ENCODE results near the gene DMD. TPM values are rescaled to one million over a fixed set of nuclear protein-coding genes. Genes with fewer than 3 reads are reported as not detected.
A peak's percentile ranks its signal among the peaks of the same experiment; 100 is the strongest.

The DMD gene
- total and polyA plus RNA-seq, 12 donors: 28.5 to 228 (median 168) TPM

DNA sequence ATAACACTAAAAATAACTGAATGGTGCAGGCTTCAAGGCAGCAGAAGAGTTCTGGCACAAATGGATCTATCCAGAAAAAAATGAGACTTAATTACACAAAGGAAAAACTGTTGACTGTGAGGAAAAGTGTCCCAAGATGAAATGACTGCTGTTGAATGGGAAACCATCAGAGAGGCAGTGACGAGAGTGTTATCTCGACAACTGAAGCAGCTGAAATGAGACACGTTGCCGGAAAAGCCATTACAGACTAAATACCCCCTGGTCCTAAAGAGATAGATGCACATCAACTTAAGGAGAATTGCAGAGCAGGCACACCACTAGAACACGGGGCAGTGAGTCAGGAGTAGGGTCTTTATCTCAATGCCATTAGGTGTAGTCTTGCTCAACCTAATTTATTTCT lies 277.8 kb downstream of the DMD start:
- H3K27me3 ChIP-seq: peaks cover 0 to 3% (median 0%) of the 10 kb centered on the region in 7 donors
- no peak overlapping the region for H3K4me3 ChIP-seq
- peaks cover 0 to 22% (median 0%) of the 10 kb centered on the region in 9 donors for H3K4me1 ChIP-seq
- no peaks in the 10 kb centered on the region for H3K9me3 ChIP-seq
- intact Hi-C loops (cut with DNase I): no loop called here
- 7 to 20% methylated on average over 5 of the region's 5 CpGs for WGBS, 2 donors
- no peaks in the 10 kb centered on the region for H3K36me3 ChIP-seq
- no peak for ATAC-seq
- TF ChIP-seq, protein P1, sequence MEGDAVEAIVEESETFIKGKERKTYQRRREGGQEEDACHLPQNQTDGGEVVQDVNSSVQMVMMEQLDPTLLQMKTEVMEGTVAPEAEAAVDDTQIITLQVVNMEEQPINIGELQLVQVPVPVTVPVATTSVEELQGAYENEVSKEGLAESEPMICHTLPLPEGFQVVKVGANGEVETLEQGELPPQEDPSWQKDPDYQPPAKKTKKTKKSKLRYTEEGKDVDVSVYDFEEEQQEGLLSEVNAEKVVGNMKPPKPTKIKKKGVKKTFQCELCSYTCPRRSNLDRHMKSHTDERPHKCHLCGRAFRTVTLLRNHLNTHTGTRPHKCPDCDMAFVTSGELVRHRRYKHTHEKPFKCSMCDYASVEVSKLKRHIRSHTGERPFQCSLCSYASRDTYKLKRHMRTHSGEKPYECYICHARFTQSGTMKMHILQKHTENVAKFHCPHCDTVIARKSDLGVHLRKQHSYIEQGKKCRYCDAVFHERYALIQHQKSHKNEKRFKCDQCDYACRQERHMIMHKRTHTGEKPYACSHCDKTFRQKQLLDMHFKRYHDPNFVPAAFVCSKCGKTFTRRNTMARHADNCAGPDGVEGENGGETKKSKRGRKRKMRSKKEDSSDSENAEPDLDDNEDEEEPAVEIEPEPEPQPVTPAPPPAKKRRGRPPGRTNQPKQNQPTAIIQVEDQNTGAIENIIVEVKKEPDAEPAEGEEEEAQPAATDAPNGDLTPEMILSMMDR (IDR thresholded peaks at IDR 0.05): no peak
- H3K27ac ChIP-seq: no peak overlapping the region
- DNase-seq: no peak

- WGBS, 2 donors: 80 to 82% methylated on average over 4 of the region's 4 CpGs
- Histone ChIP-seq H3K36me3 (no peaks in the 10 kb centered on the region), H3K27me3 (peaks cover 0 to 3% (median 0%) of the 10 kb centered on the region in 7 donors), H3K27ac (no peak overlapping the region), H3K9me3 (no peaks in the 10 kb centered on the region), H3K4me3 (no peak overlapping the region), H3K4me1 (peaks cover 0 to 7% (median 0%) of the 10 kb centered on the region in 9 donors)
- ATAC-seq: no peak
- DNase-seq: no peak
- intact Hi-C loops (cut with DNase I): no loop called here
- TF ChIP-seq, protein P1 (IDR thresholded peaks at IDR 0.05): no peak
Observed at GRCh38 chrX:32929040-32929439, 282.3 kb downstream of the DMD start.

DNA sequence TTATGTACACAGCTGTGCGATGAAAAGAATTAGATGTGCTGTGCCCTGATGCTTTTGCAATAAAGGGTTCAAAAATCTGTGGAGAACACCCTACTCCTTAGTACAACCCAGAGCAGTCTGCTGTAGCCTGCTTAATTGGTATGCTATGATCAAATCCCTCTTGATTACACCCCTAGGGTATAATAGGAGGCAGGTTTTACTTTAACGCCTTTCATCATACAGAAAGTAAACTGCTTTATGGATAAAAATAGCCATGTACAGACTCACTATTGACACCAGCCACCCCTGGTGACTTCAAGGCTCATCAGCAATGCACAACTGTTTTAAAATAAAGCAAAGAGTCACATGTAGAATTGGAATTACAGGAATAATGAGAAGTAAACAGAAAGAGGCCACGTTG lies 315.3 kb downstream of the DMD start:
- TF ChIP-seq, protein P1 (IDR thresholded peaks at IDR 0.05): no peak
- 55 to 61% methylated on average over 3 of the region's 3 CpGs for WGBS, 2 donors
- Histone ChIP-seq H3K36me3 (no peaks in the 10 kb centered on the region), H3K4me1 (peaks cover 0 to 9% (median 0%) of the 10 kb centered on the region in 9 donors), H3K9me3 (no peaks in the 10 kb centered on the region), H3K27me3 (no peaks in the 10 kb centered on the region), H3K27ac (no peak overlapping the region), H3K4me3 (no peak overlapping the region)
- DNase-seq: no peak
- peak in 1 of 8 donors; percentile 28 for ATAC-seq
- intact Hi-C loops (cut with DNase I): no loop called here

DNA sequence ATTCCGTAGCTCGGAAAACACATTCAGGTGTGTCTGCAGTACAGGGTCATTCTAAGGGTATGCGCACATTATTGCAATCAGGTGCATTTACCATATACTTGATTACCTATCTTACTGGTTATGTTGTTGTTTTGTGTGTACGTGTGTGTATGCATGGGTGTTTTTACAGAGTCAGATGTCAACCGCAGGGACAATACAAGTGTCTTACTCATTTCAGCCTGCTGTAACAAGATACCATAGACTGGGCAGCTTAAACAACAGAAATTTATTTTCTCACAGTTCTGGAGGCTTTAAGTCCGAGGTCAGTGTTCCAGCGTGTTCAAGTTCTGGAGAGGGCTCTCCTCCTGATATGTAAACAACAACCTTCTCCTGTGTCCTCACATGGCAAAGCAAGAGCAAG lies 316.7 kb downstream of the DMD start:
- Histone ChIP-seq H3K4me3 (no peak overlapping the region), H3K27me3 (no peaks in the 10 kb centered on the region), H3K9me3 (no peaks in the 10 kb centered on the region), H3K4me1 (peaks cover 0 to 9% (median 0%) of the 10 kb centered on the region in 9 donors), H3K27ac (no peak overlapping the region), H3K36me3 (no peaks in the 10 kb centered on the region)
- TF ChIP-seq, protein P1 (IDR thresholded peaks at IDR 0.05): no peak
- intact Hi-C loops (cut with DNase I): no loop called here
- ATAC-seq (peak in 1 of 8 donors; percentile 47), DNase-seq (no peak)
- WGBS, 2 donors: 86 to 89% methylated on average over 7 of the region's 7 CpGs
